BJ (cell line): ENCODE measurements around the gene CDS1. TPM values are rescaled to one million over a fixed set of nuclear protein-coding genes. Genes with fewer than 3 reads are reported as not detected.

Experiments
- CTCF ChIA-PET: fragments of 350-600 bp; formaldehyde crosslinking; extraction: SDS; loops from one replicate; lab custom pipeline; 2021; ENCODE audit warnings: antibody characterized with exemption, inconsistent platforms; lab: Yijun Ruan, JAX
- POLR2A ChIA-PET: fragments of 300-600 bp; sonication (Branson Sonifier 250); formaldehyde crosslinking; extraction: SDS; loops from one replicate; lab custom pipeline; 2021; ENCODE audit warnings: antibody characterized with exemption; lab: Charles Lee
- DNase-seq: peaks from one replicate; pipeline ENCODE4 v3.0.0-alpha.2; 2011; ENCODE audit warnings: low read depth
- H3K27me3 ChIP-seq: 2 replicates; pipeline ENCODE4 v1.6.0; 2011; ENCODE audit warnings: low read length; ENCODE audit not compliant: control insufficient read depth, insufficient read depth
- H3K36me3 ChIP-seq: 2 replicates; pipeline ENCODE4 v1.5.1; 2011; ENCODE audit warnings: low read length; ENCODE audit not compliant: control insufficient read depth, insufficient read depth
- H3K4me3 ChIP-seq: 2 replicates; pipeline ENCODE4 v1.5.1; 2011; ENCODE audit warnings: low read depth, mild to moderate bottlenecking, control low read depth, low read length
- polyA plus RNA-seq: library from polyadenylated mRNA; depleted of rRNA; stranded (reverse); fragments of >200 nt; gene quantifications from 2 replicates; pipeline ENCODE4 v1.2.3, GENCODE V29; 2011
- TF ChIP-seq, protein P1 (sequence below): IDR thresholded peaks from 2 replicates; pipeline ENCODE4 v1.5.1; 2011; ENCODE audit warnings: low read depth, mild to moderate bottlenecking, control low read depth, inconsistent platforms, low read length, moderate library complexity; ENCODE audit not compliant: insufficient read depth

The CDS1 gene
- polyA plus RNA-seq, 1 experiment, result 0.01 TPM

- TF ChIP-seq, protein P1, sequence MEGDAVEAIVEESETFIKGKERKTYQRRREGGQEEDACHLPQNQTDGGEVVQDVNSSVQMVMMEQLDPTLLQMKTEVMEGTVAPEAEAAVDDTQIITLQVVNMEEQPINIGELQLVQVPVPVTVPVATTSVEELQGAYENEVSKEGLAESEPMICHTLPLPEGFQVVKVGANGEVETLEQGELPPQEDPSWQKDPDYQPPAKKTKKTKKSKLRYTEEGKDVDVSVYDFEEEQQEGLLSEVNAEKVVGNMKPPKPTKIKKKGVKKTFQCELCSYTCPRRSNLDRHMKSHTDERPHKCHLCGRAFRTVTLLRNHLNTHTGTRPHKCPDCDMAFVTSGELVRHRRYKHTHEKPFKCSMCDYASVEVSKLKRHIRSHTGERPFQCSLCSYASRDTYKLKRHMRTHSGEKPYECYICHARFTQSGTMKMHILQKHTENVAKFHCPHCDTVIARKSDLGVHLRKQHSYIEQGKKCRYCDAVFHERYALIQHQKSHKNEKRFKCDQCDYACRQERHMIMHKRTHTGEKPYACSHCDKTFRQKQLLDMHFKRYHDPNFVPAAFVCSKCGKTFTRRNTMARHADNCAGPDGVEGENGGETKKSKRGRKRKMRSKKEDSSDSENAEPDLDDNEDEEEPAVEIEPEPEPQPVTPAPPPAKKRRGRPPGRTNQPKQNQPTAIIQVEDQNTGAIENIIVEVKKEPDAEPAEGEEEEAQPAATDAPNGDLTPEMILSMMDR, result no peak
- DNase-seq, result no peak
- Histone ChIP-seq H3K27me3 (0 out of 2 replicates have a peak, but pooled peaks cover 2% of the 10 kb centered on the region), H3K4me3 (no peak overlapping the region), H3K36me3 (no peaks in the 10 kb centered on the region)
- ChIA-PET POLR2A (no interaction called here), CTCF (no interaction called here)
Observed at GRCh38 chr4:84597450-84597849, 14.5 kb downstream of the CDS1 start.

DNA sequence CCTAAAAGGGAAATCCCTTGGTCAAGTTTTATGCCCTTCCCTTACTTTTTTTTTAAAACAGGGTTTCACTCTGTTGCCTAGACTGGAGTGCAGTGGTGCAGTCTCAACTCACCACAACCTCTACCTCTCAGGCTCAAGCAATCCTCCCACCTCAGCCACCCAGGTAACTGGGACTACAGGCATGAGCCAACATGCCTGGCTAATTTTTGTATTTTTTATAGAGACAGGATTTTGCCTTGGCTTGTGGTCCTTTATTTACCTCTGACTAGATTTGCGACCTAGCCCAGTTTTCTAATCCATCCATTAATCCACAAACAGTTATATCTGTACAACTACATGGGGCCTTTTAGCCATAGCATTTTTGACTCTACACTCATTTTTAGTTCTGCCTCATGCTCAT lies 23.7 kb downstream of the CDS1 start:
- ChIA-PET CTCF (no interaction called here), POLR2A (no interaction called here)
- Histone ChIP-seq H3K36me3 (no peaks in the 10 kb centered on the region), H3K4me3 (no peak overlapping the region), H3K27me3 (peaks cover 2% of the 10 kb centered on the region; the same call in 1 of the 2 replicates)
- TF ChIP-seq, protein P1, result no peak
- no peak for DNase-seq

GRCh38 chr4:84611531-84611930 lies 28.6 kb downstream of the CDS1 start:
- Histone ChIP-seq H3K4me3 (no peak overlapping the region), H3K27me3 (peaks cover 4% of the 10 kb centered on the region; the same call in 1 of the 2 replicates), H3K36me3 (no peaks in the 10 kb centered on the region)
- TF ChIP-seq, protein P1, result no peak
- CTCF ChIA-PET, result no interaction called here
- DNase-seq, result no peak
- POLR2A ChIA-PET, result no interaction called here

DNA sequence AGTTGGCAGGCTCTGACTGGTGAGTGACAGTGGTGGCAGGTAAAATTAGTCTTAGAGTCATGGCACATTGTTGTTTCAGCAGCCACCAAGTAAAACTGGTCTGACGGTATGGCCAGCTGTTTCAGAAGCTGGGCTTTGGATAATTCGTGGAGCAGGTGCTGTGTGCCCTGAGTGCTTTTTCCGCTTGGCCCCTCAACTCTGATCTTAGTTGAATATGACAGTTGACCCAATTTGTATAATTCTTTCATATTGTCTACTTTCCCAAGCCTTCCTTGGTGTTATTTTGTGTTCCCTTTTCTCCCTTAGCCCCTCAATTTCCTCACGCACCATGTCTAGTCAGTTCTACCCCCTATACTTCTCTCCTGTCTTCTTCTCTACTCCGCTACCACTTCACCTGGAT lies 32.0 kb downstream of the CDS1 start:
- Histone ChIP-seq H3K27me3 (peaks cover 4% of the 10 kb centered on the region; the same call in 1 of the 2 replicates), H3K36me3 (no peaks in the 10 kb centered on the region), H3K4me3 (no peak overlapping the region)
- ChIA-PET CTCF (no interaction called here), POLR2A (no interaction called here)
- TF ChIP-seq, protein P1, result no peak
- DNase-seq, result no peak

DNA sequence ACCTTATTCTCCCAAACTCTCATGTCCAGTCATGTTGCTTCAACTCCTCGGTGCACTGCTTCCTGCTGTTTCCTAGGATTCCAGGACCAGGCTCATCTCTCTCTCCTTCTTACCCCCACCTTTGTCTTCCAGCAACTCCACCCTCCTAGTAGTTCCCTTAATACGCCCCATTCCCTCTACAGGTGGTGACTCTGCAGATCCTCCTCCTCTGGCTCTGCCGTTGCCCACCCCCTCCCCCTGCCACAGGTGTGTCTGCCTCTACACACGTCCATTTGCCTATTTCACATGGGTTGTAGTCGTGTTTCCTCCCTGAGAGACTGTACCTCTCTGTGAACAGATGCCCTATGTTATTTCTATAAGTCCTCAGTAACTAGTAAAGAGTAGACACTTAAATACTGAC lies 32.4 kb downstream of the CDS1 start:
- ChIA-PET POLR2A (no interaction called here), CTCF (no interaction called here)
- Histone ChIP-seq H3K36me3 (no peaks in the 10 kb centered on the region), H3K27me3 (peaks cover 4% of the 10 kb centered on the region; the same call in 1 of the 2 replicates), H3K4me3 (no peak overlapping the region)
- TF ChIP-seq, protein P1, result no peak
- DNase-seq, result no peak
